GM20000 (cell line): ENCODE data around the gene RIC3.

Experiments used
- DNase-seq: peaks from one replicate; pipeline ENCODE4 v3.0.0; 2012; ENCODE audit warnings: low spot score
- TF ChIP-seq, protein P1 (sequence below): IDR thresholded peaks from 2 replicates; pipeline ENCODE4 v1.5.1; 2012; ENCODE audit warnings: mild to moderate bottlenecking, control low read depth; ENCODE audit errors: extremely low read depth, missing control alignments

RIC3 gene

DNA sequence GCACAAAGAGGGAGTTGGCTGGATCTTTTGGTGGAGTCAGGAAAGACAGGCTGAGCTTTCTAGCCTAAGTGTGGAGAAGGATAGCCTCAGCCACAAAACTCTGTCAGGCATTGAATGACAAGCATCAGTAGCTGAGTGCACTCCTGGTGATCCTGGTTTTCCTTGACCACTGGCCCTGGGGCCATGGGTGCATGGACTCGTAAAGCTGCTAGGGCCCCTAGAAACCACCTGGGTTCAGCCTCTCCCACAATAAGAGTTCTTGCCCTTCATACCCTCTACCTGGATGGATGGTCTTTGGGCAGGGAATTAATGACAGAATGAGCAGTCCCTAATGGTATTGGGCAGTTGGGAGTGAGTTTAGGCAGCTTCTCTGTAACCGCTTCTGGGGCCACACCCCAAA is 64.9 kb downstream of the RIC3 start:
- TF ChIP-seq, protein P1, sequence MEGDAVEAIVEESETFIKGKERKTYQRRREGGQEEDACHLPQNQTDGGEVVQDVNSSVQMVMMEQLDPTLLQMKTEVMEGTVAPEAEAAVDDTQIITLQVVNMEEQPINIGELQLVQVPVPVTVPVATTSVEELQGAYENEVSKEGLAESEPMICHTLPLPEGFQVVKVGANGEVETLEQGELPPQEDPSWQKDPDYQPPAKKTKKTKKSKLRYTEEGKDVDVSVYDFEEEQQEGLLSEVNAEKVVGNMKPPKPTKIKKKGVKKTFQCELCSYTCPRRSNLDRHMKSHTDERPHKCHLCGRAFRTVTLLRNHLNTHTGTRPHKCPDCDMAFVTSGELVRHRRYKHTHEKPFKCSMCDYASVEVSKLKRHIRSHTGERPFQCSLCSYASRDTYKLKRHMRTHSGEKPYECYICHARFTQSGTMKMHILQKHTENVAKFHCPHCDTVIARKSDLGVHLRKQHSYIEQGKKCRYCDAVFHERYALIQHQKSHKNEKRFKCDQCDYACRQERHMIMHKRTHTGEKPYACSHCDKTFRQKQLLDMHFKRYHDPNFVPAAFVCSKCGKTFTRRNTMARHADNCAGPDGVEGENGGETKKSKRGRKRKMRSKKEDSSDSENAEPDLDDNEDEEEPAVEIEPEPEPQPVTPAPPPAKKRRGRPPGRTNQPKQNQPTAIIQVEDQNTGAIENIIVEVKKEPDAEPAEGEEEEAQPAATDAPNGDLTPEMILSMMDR = no peak
- DNase-seq = no peak

DNA sequence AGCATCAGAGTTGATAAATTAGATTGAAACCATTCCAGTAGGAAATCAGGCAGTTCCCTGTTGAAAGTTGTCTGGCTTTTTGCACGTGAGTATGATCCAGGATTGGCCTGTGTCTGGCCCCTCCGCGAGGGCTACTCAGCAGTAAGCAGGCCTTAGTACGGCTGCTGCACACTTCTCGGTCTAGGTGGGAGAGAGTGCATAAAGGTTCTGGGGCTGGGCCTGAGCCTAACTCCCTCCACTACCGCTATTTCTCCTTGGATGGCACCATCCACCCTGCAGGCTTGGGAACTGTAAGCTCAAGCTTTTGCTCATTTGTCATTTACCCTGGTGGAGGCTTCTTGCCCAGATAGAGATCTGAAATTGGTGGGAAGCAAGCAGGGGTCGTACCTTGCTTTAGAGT is 65.9 kb downstream of the RIC3 start:
- no peak for DNase-seq

DNA sequence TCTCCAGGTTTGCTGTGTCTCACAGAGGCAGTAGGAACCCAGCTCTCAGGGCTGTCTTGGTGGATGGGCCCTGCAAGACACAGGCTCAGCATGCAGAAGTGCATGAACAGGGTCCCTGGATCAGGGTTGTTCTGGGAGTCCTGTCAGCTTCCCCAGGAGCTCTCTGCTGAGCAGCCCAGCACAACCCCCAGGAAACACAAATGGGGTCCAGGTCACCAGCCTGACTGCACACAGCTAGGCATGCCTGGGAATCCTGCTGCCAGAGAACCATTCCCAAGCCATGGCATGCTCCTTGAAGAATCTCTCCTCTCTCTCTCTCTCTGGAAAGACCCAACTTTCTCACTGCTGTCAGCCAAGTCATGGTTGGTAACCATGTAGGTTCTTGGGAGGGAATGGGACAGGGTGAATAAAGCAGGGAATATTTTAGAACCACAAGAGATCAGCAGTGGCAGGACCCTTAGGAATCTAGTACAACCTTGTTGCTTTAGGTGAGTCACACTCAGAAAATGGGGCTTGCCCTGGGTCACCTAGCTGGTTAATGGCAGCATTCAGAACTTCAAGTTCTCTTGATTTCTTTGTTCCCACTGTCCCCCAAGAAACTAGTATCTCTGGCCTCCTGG is 66.4 kb downstream of the RIC3 start:
- DNase-seq = no peak
- TF ChIP-seq, protein P1 = no peak

More for the DNA sequence above, 65.9 kb downstream of the RIC3 start:
- TF ChIP-seq, protein P1 = no peak

DNA sequence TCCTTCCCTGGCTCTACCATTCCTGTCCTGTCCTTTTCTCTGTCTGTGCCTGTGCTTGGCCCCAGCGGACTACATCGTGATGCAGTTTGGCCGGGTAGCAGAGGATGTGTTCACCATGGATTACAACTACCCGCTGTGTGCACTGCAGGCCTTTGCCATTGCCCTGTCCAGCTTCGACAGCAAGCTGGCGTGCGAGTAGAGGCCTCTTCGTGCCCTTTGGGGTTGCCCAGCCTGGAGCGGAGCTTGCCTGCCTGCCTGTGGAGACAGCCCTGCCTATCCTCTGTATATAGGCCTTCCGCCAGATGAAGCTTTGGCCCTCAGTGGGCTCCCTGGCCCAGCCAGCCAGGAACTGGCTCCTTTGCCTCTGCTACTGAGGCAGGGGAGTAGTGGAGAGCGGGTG is 67.4 kb downstream of the RIC3 start:
- TF ChIP-seq, protein P1 = no peak
- DNase-seq = no peak

DNA sequence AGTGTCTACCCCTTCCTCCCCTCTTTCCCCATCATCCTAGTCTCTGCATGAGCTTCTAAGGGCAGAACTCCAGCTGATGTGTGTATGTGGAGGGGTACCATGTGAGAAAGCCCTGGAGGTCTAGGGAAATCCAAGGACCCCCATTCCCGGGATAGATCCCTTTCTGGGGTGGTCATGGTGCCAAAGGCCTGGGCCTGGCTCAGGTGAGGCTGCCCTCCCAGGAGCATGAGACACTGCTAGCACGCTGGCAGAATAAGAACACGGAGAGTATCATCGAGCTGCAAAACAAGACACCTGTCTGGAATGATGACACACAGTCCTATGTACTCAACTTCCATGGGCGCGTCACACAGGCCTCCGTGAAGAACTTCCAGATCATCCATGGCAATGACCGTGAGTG is 68.2 kb downstream of the RIC3 start:
- TF ChIP-seq, protein P1 = no peak
- DNase-seq = no peak

DNA sequence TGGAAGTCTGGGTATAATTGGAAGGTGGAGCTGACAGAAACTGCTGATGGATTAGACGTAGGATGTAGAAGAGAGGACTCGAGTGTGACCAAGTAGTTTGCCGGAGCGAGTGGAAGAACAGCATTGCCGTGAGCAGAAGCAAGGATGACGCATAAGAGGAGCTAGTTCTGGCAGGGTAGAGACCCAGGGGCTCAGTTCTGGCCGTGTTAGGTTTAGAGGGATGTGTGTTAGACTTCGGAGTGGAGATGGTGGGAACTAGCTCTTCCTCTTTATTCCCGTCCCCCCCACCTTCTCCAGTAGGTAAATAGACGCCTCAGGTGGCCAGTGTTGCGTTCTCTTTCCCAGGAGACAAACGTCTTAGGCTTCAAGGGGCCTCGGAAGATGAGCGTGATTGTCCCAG is 68.7 kb downstream of the RIC3 start:
- DNase-seq = no peak
- TF ChIP-seq, protein P1 = no peak

DNA sequence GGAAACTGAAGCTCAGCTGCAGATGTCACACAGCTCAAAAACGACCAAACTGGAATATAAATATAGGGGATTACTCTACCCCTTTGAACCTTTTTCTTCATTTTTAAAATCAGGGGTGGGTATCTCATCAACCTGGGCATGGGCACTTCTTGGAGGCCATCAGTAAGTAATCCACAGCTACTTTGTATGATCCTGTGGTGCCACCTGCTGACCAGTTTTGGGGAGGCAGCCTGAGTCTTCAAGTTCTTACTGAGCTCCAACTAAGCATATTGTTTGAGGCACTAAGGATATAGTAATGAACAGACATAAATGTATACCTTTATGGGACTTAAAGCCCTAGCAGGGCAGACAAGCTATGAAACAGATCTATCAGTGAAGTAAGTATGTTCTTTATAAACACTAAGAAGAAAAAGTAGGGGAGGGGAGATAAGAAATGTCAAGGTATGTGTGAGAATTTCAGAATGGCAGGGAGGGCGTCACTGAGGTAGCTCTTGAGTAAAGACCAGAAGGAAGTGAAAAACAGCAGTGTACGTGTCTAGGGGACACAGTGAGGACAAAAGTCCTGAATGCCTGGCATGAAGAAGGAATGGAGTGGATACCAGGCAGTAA is 69.4 kb downstream of the RIC3 start:
- TF ChIP-seq, protein P1 = peak; percentile 69
- peak; percentile 64 for DNase-seq
